LNCAP (cell line): Measurements from ENCODE around the gene KIF4A.

ENCODE experiments used
- TF ChIP-seq, protein P1 (sequence below): fragments of 450-650 bp; IDR thresholded peaks from 2 replicates; pipeline ENCODE4 v1.5.1; 2017; ENCODE audit warnings: mild to moderate bottlenecking

Gene KIF4A

DNA sequence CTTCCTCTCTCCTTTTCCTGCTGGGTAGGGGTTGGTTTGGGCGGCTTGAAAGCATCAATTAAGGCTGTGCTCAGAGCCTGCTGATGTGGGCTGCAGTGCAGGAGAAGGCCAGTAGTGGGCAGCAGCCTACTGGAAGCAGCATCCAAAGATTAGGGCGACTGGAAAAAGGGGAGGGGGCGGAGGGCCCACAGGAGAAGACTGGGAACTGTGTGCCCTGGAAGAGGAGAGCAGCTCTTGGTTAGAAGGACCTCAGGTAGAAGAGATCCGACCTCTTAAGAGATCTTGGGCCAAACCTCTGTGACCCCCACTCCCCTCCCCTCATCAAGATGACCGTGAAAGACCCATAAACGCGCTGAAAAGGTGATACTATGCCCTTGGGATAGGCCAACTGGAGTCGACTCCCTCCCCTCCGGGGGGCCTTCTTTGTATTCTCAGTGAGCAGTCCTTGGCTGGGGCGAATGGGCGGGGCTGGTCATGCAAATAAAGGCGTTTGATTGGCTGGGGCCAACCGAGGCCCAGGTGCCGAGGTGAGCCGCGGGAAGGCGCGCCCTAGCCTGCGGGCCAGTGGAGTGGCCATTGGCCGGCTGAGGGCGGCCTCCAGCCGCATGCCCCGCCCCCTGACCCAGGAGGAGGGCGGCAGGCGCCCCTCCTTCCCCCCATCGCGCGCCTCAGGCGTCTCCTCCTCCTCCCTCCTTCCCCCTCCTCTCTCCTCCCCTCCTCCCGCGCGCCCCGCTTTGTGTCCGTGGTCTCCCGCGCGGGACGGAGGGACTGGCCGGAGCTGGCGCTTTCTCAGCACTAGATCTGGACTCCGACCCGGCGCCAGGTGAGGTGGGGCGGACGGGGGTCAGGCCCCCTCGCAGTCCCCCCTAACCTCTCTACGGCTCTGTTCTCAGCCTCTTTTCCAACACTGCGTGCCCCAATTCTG is 164.8 kb downstream of the KIF4A start:
- TF ChIP-seq, protein P1, sequence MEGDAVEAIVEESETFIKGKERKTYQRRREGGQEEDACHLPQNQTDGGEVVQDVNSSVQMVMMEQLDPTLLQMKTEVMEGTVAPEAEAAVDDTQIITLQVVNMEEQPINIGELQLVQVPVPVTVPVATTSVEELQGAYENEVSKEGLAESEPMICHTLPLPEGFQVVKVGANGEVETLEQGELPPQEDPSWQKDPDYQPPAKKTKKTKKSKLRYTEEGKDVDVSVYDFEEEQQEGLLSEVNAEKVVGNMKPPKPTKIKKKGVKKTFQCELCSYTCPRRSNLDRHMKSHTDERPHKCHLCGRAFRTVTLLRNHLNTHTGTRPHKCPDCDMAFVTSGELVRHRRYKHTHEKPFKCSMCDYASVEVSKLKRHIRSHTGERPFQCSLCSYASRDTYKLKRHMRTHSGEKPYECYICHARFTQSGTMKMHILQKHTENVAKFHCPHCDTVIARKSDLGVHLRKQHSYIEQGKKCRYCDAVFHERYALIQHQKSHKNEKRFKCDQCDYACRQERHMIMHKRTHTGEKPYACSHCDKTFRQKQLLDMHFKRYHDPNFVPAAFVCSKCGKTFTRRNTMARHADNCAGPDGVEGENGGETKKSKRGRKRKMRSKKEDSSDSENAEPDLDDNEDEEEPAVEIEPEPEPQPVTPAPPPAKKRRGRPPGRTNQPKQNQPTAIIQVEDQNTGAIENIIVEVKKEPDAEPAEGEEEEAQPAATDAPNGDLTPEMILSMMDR = peak; percentile 80

DNA sequence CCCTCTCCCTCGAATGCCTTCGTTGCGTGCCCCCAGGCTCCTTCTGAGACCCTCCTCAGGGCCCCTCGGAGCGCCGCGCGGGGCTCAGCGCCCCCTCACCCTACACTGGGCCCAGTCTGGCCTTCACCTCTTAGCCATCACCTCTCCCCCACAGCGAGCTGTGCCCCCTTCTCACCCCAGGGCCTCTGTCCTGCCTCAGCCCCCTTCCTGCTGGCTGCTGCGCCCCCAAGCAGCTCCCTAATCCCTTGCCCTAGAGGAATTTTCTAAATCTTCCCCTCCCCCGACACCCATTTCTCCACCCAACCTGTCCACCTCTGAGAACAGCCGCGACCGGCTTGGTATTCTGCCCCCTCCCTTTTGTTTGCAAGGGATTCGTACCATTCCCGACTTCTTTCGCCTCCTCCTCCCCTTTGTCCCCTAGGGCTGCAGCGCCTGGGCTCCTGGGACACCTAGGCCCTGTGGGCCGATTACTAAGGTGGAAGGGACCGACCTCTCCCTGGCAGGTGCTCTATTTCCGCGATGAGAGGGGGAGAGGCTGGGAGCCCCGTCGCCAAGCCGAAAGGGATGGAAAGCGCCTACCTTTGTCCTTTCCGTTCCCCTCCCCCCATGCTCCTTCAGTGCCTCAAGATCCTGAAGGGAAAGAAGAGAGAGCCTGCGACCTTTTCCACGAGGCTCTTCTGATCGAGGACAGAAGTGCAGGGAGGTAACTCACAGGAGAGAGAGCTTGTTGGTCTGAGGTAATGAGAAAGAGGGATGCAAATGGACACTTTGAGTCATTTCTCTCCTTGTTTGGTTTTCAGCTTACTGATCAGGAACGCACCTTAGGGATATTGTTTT is 165.7 kb downstream of the KIF4A start:
- TF ChIP-seq, protein P1 = no peak

DNA sequence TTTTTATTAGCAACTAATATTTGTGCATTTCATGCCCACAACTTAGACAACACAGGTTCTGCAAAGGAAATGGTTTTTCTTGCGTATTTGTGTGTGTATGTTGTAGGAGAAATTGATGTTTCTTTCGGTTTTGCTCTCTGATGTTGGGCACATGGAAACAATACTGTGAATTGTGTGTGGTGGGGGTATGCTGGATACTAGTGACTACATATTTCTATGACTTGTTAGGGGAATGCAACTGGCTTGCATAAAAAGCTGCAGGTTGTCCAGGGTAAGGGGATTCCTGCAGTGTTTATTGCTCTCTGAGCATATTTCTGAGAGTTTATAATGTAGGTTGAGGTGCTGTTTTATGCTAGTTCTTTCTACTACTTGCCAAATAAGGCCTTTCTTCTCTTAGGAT is 166.4 kb downstream of the KIF4A start:
- TF ChIP-seq, protein P1 = no peak

DNA sequence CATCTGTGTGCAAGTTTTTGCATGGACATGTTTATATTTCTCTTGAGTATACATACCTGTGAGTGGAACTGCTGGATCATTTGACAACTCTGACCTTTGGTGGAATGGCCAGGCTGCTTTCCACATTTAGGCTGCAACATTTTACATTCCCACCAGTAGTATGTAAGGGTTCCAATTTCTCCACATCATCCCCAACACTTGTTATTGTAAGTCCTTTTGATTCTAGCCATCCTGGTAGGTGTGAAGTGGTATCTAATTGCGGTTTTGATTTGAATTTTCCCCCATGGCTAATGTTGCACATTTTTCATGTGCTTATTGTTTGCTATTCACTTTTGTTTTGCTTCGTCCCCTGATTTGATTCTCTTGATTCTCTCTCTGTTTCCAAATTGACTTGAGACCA is 171.1 kb downstream of the KIF4A start:
- TF ChIP-seq, protein P1 = no peak

DNA sequence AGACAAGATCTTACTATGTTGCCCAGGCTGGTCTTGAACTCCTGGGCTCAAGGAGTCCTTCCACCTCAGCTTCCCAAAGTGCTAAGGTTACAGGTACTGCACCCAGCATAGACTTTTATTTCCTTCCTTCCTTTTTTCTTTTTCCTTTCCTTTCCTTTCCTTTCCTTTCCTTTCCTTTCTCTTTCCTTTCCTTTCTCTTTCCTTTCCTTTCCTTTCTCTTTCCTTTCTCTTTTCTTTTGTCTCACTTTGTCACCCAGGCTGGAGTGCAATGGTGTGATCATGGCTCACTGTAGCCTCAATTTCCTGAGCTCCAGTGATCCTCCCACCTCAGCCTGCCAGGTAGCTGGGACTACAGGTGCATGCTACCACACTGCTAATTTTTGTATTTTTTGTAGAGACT is 174.1 kb downstream of the KIF4A start:
- TF ChIP-seq, protein P1 = no peak

DNA sequence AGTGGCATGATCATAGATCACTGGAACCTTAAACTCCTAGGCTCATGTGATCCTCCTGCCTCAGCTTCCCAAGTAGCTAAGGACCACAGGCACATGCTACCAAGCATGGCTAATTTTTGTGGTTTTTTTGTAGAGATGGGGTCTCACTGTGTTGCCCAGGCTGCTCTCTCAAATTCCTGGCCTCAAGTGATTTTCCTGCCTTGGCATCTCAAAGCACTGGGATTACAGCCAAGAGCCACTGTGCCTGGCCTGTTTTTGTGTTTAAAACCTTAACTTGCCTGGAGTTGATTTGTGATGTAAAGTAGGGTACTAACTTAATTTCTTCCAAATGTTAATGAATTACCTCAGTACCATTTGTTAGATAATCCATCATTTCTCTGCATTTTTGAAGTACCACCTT is 177.1 kb downstream of the KIF4A start:
- TF ChIP-seq, protein P1 = no peak

DNA sequence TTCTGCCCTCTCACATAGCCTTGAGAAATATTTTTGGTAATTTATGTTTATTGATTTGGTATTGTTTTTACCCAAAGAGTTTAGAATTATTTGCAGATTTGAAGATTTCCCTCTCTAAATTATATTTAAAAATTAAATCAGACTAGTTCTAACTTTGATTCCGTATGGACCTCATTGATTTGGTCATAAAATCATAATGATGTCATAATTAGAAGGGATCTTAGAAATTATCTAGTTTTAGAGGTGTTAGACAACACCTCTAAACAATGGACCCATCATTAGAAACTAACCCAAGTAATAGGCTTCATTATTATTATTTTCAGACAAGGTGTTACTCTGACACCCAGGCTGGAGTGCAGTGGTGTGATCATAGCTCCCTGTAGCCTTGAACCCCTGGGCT is 178.8 kb downstream of the KIF4A start:
- TF ChIP-seq, protein P1 = no peak
